NCI-H2171 (cell line): Measurements from ENCODE around the gene MDGA2.
"Not testable (repeated sequence)": the region's sequence is repeated elsewhere in the genome, so short reads cannot be mapped to it uniquely, and the experiment has no call there.

Experiments used
- DNase-seq: peaks from one replicate; lab custom pipeline; 2025; lab: John Stamatoyannopoulos, UW

MDGA2 gene

GRCh38 chr14:46920542-46920941, 754.9 kb downstream of the MDGA2 start:
- no peak for DNase-seq

GRCh38 chr14:46915539-46915938, 759.9 kb downstream of the MDGA2 start:
- DNase-seq, result not testable (repeated sequence)

GRCh38 chr14:46902837-46903236, 772.6 kb downstream of the MDGA2 start:
- no peak for DNase-seq

- DNase-seq, result no peak
Observed at GRCh38 chr14:46894476-46894875, 780.9 kb downstream of the MDGA2 start.

GRCh38 chr14:46887144-46887543, 788.3 kb downstream of the MDGA2 start:
- no peak for DNase-seq

- DNase-seq, result no peak
Observed at GRCh38 chr14:46885566-46885965, 789.8 kb downstream of the MDGA2 start.

- no peak for DNase-seq
Observed at GRCh38 chr14:46861753-46862152, 813.7 kb downstream of the MDGA2 start.

GRCh38 chr14:46840944-46841720, 834.3 kb downstream of the MDGA2 start:
- no peak for DNase-seq

GRCh38 chr14:46820291-46820690, 855.1 kb downstream of the MDGA2 start:
- no peak for DNase-seq

- no peak for DNase-seq
Observed at GRCh38 chr14:46819117-46819516, 856.3 kb downstream of the MDGA2 start.

GRCh38 chr14:46818147-46818546, 857.3 kb downstream of the MDGA2 start:
- no peak for DNase-seq

GRCh38 chr14:46793144-46793543, 882.3 kb downstream of the MDGA2 start:
- no peak for DNase-seq
